ENCODE measurements around the gene FBXW5. TPM values are rescaled to one million over a fixed set of nuclear protein-coding genes. Genes with fewer than 3 reads are reported as not detected.

The FBXW5 gene
- total RNA-seq, 1 experiment from 2014 or later, result 118 TPM

GRCh38 chr9:136963751-136964150 is 19.2 kb upstream of the FBXW5 start:
- DNase-seq (ENCODE audit: low spot score), result no peak
- in situ Hi-C loops (cut with HindIII; ENCODE audit: low sequenced_read_pairs), result no loop called here

- in situ Hi-C loops (cut with HindIII; ENCODE audit: low sequenced_read_pairs), result no loop called here
- DNase-seq (ENCODE audit: low spot score), result no peak
Observed at GRCh38 chr9:136963341-136963740, 18.8 kb upstream of the FBXW5 start.

- in situ Hi-C loops (cut with HindIII; ENCODE audit: low sequenced_read_pairs), result no loop called here
- no peak for DNase-seq (ENCODE audit: low spot score)
Observed at GRCh38 chr9:136962701-136963248, 18.2 kb upstream of the FBXW5 start.

- in situ Hi-C loops (cut with HindIII; ENCODE audit: low sequenced_read_pairs), result no loop called here
- no peak for DNase-seq (ENCODE audit: low spot score)
Observed at GRCh38 chr9:136962163-136962562, 17.6 kb upstream of the FBXW5 start.

- in situ Hi-C loops (cut with HindIII; ENCODE audit: low sequenced_read_pairs), result no loop called here
- DNase-seq (ENCODE audit: low spot score), result peak; percentile 90
Observed at GRCh38 chr9:136961279-136962065, 16.9 kb upstream of the FBXW5 start.

GRCh38 chr9:136960938-136961275 is 16.4 kb upstream of the FBXW5 start:
- in situ Hi-C loops (cut with HindIII; ENCODE audit: low sequenced_read_pairs), result no loop called here

GRCh38 chr9:136960212-136960937 is 15.8 kb upstream of the FBXW5 start:
- in situ Hi-C loops (cut with HindIII; ENCODE audit: low sequenced_read_pairs), result no loop called here

More at GRCh38 chr9:136960938-136961275, 16.4 kb upstream of the FBXW5 start:
- DNase-seq (ENCODE audit: low spot score), result no peak

GRCh38 chr9:136958898-136959850 is 14.6 kb upstream of the FBXW5 start:
- DNase-seq (ENCODE audit: low spot score), result no peak
- in situ Hi-C loops (cut with HindIII; ENCODE audit: low sequenced_read_pairs), result no loop called here

More at GRCh38 chr9:136960212-136960937, 15.8 kb upstream of the FBXW5 start:
- no peak for DNase-seq (ENCODE audit: low spot score)

- DNase-seq (ENCODE audit: low spot score), result no peak
- in situ Hi-C loops (cut with HindIII; ENCODE audit: low sequenced_read_pairs), result no loop called here
Observed at GRCh38 chr9:136958473-136958872, 13.9 kb upstream of the FBXW5 start.

- in situ Hi-C loops (cut with HindIII; ENCODE audit: low sequenced_read_pairs), result no loop called here
Observed at GRCh38 chr9:136957901-136958300, 13.4 kb upstream of the FBXW5 start.

GRCh38 chr9:136957461-136957860 is 12.9 kb upstream of the FBXW5 start:
- in situ Hi-C loops (cut with HindIII; ENCODE audit: low sequenced_read_pairs), result no loop called here

More at GRCh38 chr9:136957901-136958300, 13.4 kb upstream of the FBXW5 start:
- DNase-seq (ENCODE audit: low spot score), result no peak

GRCh38 chr9:136956604-136957003 is 12.1 kb upstream of the FBXW5 start:
- in situ Hi-C loops (cut with HindIII; ENCODE audit: low sequenced_read_pairs), result no loop called here
- DNase-seq (ENCODE audit: low spot score), result no peak

More at GRCh38 chr9:136957461-136957860, 12.9 kb upstream of the FBXW5 start:
- no peak for DNase-seq (ENCODE audit: low spot score)

GRCh38 chr9:136955943-136956335 is 11.4 kb upstream of the FBXW5 start:
- in situ Hi-C loops (cut with HindIII; ENCODE audit: low sequenced_read_pairs), result no loop called here
- no peak for DNase-seq (ENCODE audit: low spot score)

- no peak for DNase-seq (ENCODE audit: low spot score)
- in situ Hi-C loops (cut with HindIII; ENCODE audit: low sequenced_read_pairs), result no loop called here
Observed at GRCh38 chr9:136955202-136955942, 10.8 kb upstream of the FBXW5 start.

- DNase-seq (ENCODE audit: low spot score), result no peak
- in situ Hi-C loops (cut with HindIII; ENCODE audit: low sequenced_read_pairs), result no loop called here
Observed at GRCh38 chr9:136954270-136955083, 9.9 kb upstream of the FBXW5 start.

- DNase-seq (ENCODE audit: low spot score), result no peak
- in situ Hi-C loops (cut with HindIII; ENCODE audit: low sequenced_read_pairs), result no loop called here
Observed at GRCh38 chr9:136953771-136954269, 9.3 kb upstream of the FBXW5 start.

GRCh38 chr9:136952876-136953770 is 8.6 kb upstream of the FBXW5 start:
- in situ Hi-C loops (cut with HindIII; ENCODE audit: low sequenced_read_pairs), result no loop called here

More at GRCh38 chr9:136952876-136953770, 8.6 kb upstream of the FBXW5 start:
- DNase-seq (ENCODE audit: low spot score), result no peak
